Kidney capillary endothelial cell (primary cell): Measurements from ENCODE around the gene ATP6V0C.
"Not testable (repeated sequence)": the region's sequence is repeated elsewhere in the genome, so short reads cannot be mapped to it uniquely, and the experiment has no call there.

ENCODE experiments used
- DNase-seq: peaks from one replicate; pipeline ENCODE4 v3.0.0-alpha.2; 2018; ENCODE audit warnings: low spot score

The ATP6V0C gene

DNA sequence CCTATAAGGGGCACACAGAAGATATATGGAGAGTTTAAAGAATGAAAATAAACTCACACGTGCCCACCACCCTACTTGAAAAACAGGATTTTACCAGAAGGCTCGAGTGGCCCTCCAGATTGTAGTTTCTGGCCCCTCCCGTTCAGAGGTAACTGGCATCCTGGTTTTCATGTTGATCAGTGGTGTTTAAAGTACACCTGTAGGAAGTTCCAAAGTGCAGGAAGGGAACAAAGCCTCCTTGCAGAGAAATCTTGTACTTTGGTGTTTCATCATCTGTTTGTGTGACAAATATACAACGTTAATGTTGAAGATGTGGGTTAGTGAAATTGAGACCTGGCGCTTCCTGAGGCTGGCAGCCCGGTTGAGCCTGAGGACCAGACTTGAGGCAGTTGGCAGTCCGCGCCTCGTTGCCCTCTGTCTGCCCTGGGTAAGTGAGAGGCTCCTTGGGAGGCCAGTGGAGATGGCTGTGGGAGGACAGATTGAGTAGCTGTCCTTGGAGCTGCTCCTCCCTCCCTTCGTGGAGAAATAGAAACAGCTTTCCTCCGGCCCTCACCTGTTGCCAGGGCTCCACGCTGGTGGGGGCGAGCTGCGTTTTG, 36.6 kb downstream of the ATP6V0C start:
- not testable (repeated sequence) for DNase-seq

DNA sequence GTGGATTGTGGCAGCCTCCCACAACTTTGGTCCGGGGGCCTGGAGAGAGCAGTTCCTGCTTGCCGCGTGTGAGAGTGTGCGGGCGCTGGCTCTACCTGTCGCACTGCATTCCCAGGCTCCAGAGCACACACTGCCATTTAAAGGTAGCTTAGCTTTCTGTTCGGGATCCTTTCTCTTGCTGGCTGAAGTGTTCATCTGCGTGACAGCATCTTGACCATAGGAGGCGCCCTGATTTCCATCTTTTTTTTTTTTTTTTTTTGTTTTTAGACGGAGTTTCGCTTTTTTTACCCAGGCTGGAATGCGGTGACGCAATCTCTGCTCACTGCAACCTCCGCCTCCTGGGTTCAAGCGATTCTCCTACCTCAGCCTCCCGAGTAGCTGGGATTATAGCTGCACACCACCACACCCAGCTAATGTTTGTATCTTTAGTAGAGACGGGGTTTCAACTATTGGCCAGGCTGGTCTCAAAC, 37.7 kb downstream of the ATP6V0C start:
- DNase-seq: not testable (repeated sequence)

DNA sequence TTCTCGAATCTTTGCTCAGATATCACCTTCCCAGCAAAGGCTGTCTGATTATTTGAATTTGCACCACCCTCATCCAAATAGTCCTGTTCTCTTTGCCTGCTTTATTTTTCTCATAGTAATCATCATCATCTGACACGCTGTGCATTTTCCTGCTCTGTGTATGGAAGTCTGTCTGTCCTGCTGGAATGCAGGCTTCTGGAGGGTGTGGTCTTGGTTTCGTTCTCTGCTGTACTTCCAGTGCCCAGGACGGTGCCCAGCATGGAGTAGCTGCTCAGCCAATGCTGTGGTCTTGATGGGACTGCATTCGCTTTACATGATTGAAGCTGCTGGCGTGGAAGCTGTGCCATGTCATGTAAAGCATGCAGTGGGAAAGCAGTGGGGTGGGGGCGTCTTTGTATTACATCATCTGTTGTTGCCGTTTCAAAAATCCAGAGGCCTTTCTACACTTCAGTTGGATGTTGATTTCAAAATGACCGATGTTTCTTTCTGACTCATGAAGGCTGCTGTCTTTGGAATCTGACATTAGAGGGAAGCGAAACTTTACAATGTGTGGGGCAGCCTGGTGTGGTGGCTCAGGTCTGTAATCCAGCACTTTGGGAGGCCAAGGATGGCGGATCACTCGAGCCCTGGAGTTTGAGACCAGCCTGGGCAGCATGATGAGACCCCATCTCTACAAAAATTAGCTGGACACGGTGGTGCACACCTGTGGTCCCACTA, 41.1 kb downstream of the ATP6V0C start:
- not testable (repeated sequence) for DNase-seq

DNA sequence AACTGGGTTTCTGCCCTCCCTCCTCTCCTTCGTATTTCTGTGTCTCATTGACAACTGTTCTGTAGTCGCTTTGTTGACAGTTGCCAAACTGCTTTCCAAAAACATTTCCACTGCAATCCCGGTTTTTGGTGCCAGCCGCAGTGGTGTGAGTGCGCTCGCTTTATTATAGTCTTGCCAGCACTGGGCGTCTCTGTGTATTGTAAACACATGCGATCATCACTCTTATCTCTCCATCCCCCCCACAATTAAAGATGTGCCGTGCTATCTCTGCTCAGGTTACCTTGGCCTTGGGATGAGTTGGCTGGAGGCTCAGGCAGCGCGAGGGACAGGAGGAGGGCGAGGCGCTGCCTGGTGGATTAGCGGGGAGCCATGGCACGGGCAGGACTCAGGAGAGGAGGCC, 43.4 kb downstream of the ATP6V0C start:
- not testable (repeated sequence) for DNase-seq

DNA sequence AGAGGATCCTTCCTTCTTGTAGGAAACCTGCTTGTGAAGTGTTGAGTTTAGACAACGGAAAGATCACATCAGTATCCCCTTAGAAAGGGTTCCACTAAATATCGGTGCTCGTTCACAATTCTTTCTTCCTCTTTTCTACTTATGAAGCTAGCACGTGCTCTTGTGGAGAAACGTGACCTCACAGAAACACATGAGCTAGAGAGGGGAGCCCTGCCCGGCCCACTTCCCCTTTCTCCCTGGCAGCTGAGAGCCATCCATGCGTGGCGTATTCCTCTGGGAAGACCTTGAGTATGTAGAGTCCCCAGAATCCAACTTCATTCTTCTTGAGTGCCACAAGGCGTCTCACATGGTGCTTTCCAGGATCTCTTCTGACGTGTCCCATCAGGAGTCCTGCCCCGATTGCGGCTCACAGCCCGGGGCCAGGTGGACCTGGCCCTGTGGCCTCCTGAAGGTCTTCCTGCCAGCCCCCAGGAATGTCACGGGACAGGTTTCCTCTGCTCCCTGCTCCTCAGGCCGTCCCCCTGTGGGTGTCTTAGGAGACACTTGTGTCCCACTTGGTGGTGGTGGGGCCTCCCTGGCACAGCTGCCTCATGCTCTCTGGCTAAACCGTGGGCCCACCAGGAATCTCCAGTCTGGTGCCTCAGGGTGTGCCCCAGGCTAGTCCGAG, 46.5 kb downstream of the ATP6V0C start:
- DNase-seq: not testable (repeated sequence)

DNA sequence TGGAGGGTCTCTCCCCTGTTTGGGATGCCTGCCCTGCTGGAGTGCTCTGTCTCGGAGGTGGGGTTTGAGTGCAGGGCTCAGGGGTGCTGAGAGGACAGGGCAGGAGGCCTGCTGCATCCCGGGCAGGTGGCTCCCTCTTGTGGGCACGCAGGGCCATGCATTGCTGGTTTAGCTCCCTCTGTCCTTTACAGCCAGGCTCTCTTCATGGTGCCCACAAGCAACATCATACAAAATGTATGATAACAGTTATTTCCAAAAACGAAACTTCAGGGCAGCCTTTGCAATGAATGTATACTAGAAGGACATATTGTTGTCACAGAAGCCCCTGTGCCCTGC, 47.0 kb downstream of the ATP6V0C start:
- not testable (repeated sequence) for DNase-seq

DNA sequence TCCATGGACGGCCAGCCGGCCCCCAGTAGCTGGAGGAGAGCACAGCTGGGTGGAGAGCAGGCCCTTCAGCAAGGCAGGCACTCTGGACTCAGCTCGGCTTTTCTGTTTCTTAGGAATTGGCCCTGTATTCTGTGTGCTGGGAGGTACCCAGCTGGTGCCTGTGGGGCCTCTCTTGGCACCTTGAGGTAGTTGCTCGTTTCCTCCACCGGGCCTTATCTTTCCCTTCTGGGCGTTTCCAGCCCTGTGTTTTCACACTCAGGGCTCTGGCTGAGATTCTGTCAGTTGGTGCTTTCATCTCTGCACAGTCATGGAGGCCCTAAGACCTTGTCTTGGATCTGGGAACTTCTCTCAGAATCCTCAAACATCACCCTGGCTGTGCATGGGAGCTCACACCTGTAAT, 53.8 kb downstream of the ATP6V0C start:
- DNase-seq: not testable (repeated sequence)

DNA sequence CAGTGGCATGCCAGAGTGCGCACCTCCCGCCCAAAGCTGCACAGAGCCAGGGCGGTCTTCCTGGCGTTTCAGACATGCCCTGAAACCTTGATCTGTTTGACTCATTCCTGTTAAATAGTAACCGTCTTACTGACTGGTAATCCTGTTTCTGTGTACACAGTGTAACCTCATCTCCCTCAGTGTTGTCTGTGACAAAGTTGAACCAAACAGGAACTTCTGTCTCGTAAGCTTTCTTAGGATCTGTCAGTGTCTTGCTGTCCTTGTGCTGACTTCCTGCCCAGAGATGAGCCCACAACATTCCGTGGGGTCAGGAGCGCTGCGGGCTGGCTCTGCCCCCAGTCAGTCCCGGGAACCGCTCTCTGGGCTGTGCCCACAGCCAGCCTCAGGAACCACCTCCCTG, 54.8 kb downstream of the ATP6V0C start:
- DNase-seq: not testable (repeated sequence)
